ENCODE data around the gene TBC1D22A. TPM values are rescaled to one million over a fixed set of nuclear protein-coding genes. Genes with fewer than 3 reads are reported as not detected.

TBC1D22A gene
- total and polyA plus RNA-seq, 8 donors, result 13.3 to 53.1 (median 21.5) TPM

DNA sequence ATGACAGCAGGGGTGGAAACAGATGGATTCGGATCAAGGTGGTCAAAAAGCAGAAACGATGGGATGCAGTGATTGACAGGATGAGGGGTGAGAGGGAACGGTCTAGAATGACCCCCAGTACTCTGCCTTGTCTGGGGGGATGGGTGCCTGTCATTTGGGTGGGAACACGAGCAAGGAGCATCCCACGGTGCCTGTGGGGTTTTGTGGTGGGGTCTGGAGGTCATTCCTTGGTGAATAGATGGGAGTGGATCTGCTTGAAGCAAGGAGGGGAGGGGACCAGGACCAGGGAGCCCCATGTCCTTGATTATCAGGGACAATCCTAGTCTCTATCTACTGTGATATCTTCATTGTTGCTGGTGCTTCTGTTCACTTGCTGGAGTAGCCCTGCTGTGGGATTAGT is 16.3 kb upstream of the TBC1D22A start:
- no peaks in the 10 kb centered on the region for H3K9me3 ChIP-seq
- H3K4me1 ChIP-seq, result peaks cover 23 to 55% (median 49%) of the 10 kb centered on the region in 4 donors
- H3K27ac ChIP-seq, result no peak overlapping the region
- TF ChIP-seq, protein P1, sequence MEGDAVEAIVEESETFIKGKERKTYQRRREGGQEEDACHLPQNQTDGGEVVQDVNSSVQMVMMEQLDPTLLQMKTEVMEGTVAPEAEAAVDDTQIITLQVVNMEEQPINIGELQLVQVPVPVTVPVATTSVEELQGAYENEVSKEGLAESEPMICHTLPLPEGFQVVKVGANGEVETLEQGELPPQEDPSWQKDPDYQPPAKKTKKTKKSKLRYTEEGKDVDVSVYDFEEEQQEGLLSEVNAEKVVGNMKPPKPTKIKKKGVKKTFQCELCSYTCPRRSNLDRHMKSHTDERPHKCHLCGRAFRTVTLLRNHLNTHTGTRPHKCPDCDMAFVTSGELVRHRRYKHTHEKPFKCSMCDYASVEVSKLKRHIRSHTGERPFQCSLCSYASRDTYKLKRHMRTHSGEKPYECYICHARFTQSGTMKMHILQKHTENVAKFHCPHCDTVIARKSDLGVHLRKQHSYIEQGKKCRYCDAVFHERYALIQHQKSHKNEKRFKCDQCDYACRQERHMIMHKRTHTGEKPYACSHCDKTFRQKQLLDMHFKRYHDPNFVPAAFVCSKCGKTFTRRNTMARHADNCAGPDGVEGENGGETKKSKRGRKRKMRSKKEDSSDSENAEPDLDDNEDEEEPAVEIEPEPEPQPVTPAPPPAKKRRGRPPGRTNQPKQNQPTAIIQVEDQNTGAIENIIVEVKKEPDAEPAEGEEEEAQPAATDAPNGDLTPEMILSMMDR (IDR thresholded peaks at IDR 0.05), result no peak
- no peak for TF ChIP-seq EP300 (IDR thresholded peaks at IDR 0.05)
- no peak for TF ChIP-seq POLR2A (IDR thresholded peaks at IDR 0.05)
- no peak for TF ChIP-seq POLR2AphosphoS5 (IDR thresholded peaks at IDR 0.05)
- no peak for DNase-seq
- no peaks in the 10 kb centered on the region for H3K36me3 ChIP-seq
- H3K4me3 ChIP-seq, result no peak overlapping the region
- H3K27me3 ChIP-seq, result peaks cover 0 to 24% (median 0%) of the 10 kb centered on the region in 3 donors
- WGBS, 5 donors, result 71 to 84% (median 83%) methylated on average over 5 of the region's 5 CpGs
- intact Hi-C loops (cut with DNase I; ENCODE audit: low total_unique reads), result no loop called here

- H3K27ac ChIP-seq, result no peak overlapping the region
- H3K36me3 ChIP-seq, result no peaks in the 10 kb centered on the region
- peaks cover 25 to 60% (median 49%) of the 10 kb centered on the region in 4 donors for H3K4me1 ChIP-seq
- 84 to 89% (median 84%) methylated on average over 11 of the region's 11 CpGs for WGBS, 5 donors
- peaks cover 0 to 24% (median 0%) of the 10 kb centered on the region in 3 donors for H3K27me3 ChIP-seq
- no peak for DNase-seq
- H3K4me3 ChIP-seq, result no peak overlapping the region
- H3K9me3 ChIP-seq, result no peaks in the 10 kb centered on the region
- TF ChIP-seq, protein P1 (IDR thresholded peaks at IDR 0.05), result no peak
- no peak for TF ChIP-seq EP300 (IDR thresholded peaks at IDR 0.05)
- TF ChIP-seq POLR2A (IDR thresholded peaks at IDR 0.05), result no peak
- TF ChIP-seq POLR2AphosphoS5 (IDR thresholded peaks at IDR 0.05), result no peak
- intact Hi-C loops (cut with DNase I; ENCODE audit: low total_unique reads), result no loop called here
Observed at GRCh38 chr22:46746620-46747019, 15.8 kb upstream of the TBC1D22A start.

- Histone ChIP-seq H3K36me3 (no peaks in the 10 kb centered on the region), H3K4me1 (peaks cover 30 to 58% (median 48%) of the 10 kb centered on the region in 4 donors), H3K27me3 (peaks cover 0 to 24% (median 0%) of the 10 kb centered on the region in 3 donors), H3K4me3 (no peak overlapping the region), H3K9me3 (no peaks in the 10 kb centered on the region), H3K27ac (no peak overlapping the region)
- no peak for TF ChIP-seq POLR2A (IDR thresholded peaks at IDR 0.05)
- intact Hi-C loops (cut with DNase I; ENCODE audit: low total_unique reads), result no loop called here
- WGBS, 5 donors, result 66 to 86% (median 82%) methylated on average over 6 to 8 of the region's 8 CpGs
- DNase-seq, result no peak
Observed at GRCh38 chr22:46747646-46748045, 14.8 kb upstream of the TBC1D22A start.

- H3K36me3 ChIP-seq, result no peaks in the 10 kb centered on the region
- WGBS, 5 donors, result 83 to 94% (median 91%) methylated on average over 20 of the region's 20 CpGs
- no peak overlapping the region for H3K4me3 ChIP-seq
- peak overlapping the region in 4 of 5 donors; percentile 30 to 73 (median 51) for H3K27ac ChIP-seq
- no peaks in the 10 kb centered on the region for H3K9me3 ChIP-seq
- peaks cover 0 to 24% (median 0%) of the 10 kb centered on the region in 3 donors for H3K27me3 ChIP-seq
- DNase-seq, result peak in 1 of 2 donors; percentile 4
- H3K4me1 ChIP-seq, result peaks cover 37 to 58% (median 53%) of the 10 kb centered on the region in 4 donors
- intact Hi-C loops (cut with DNase I; ENCODE audit: low total_unique reads), result no loop called here
- no peak for TF ChIP-seq POLR2A (IDR thresholded peaks at IDR 0.05)
- TF ChIP-seq, protein P1 (IDR thresholded peaks at IDR 0.05), result no peak
- no peak for TF ChIP-seq POLR2AphosphoS5 (IDR thresholded peaks at IDR 0.05)
- no peak for TF ChIP-seq EP300 (IDR thresholded peaks at IDR 0.05)
Observed at GRCh38 chr22:46748206-46748907, 14.1 kb upstream of the TBC1D22A start.
